ENCODE results near the gene MAST4. TPM values are rescaled to one million over a fixed set of nuclear protein-coding genes. Genes with fewer than 3 reads are reported as not detected.

Gene MAST4
- total RNA-seq, 2 experiments from 2014 or later = 27.7 to 28.8 TPM

- CTCF ChIA-PET = no interaction called here
- H3K27ac Mint-ChIP-seq = no peak overlapping the region
- H3K4me1 Mint-ChIP-seq (ENCODE audit: low read depth) = peaks cover 21% of the 10 kb centered on the region
- no peak overlapping the region for H3K4me3 Mint-ChIP-seq
- no peaks in the 10 kb centered on the region for H3K36me3 Mint-ChIP-seq (ENCODE audit: low read depth)
- intact Hi-C loops (cut with micrococcal nuclease) = no loop called here
- no peak for DNase-seq
- H3K27me3 Mint-ChIP-seq (ENCODE audit: low read depth) = no peaks in the 10 kb centered on the region
- H3K9me3 Mint-ChIP-seq = no peaks in the 10 kb centered on the region
Measured at GRCh38 chr5:67081261-67081660, 485.1 kb downstream of the MAST4 start.

GRCh38 chr5:67082941-67083340, 486.7 kb downstream of the MAST4 start:
- CTCF ChIA-PET = interaction anchor here (1.2 kb wide), 1 partner anchor 95 kb away, joined by 3 read pairs; no protein-coding TSS in a partner anchor
- Mint-ChIP-seq H3K27ac (no peak overlapping the region), H3K4me3 (no peak overlapping the region), H3K9me3 (no peaks in the 10 kb centered on the region), H3K4me1 (ENCODE audit: low read depth) (peaks cover 21% of the 10 kb centered on the region), H3K27me3 (ENCODE audit: low read depth) (no peaks in the 10 kb centered on the region), H3K36me3 (ENCODE audit: low read depth) (no peaks in the 10 kb centered on the region)
- DNase-seq = no peak
- intact Hi-C loops (cut with micrococcal nuclease) = no loop called here

GRCh38 chr5:67085616-67086015, 489.4 kb downstream of the MAST4 start:
- Mint-ChIP-seq H3K4me1 (ENCODE audit: low read depth) (peaks cover 21% of the 10 kb centered on the region), H3K27me3 (ENCODE audit: low read depth) (no peaks in the 10 kb centered on the region), H3K27ac (no peak overlapping the region), H3K9me3 (no peaks in the 10 kb centered on the region), H3K4me3 (no peak overlapping the region), H3K36me3 (ENCODE audit: low read depth) (peaks cover 1% of the 10 kb centered on the region)
- no peak for DNase-seq
- CTCF ChIA-PET = no interaction called here
- intact Hi-C loops (cut with micrococcal nuclease) = no loop called here

- no peak overlapping the region for H3K4me3 Mint-ChIP-seq
- CTCF ChIA-PET = no interaction called here
- intact Hi-C loops (cut with micrococcal nuclease) = no loop called here
Measured at GRCh38 chr5:67089200-67089725, 493.1 kb downstream of the MAST4 start.

GRCh38 chr5:67090040-67090439, 493.8 kb downstream of the MAST4 start:
- no peak overlapping the region for H3K4me3 Mint-ChIP-seq
- no peak overlapping the region for H3K27ac Mint-ChIP-seq
- CTCF ChIA-PET = interaction anchor here (0.7 kb wide), 1 partner anchor 171 kb away, joined by 3 read pairs; no protein-coding TSS in a partner anchor
- H3K27me3 Mint-ChIP-seq (ENCODE audit: low read depth) = no peaks in the 10 kb centered on the region
- H3K4me1 Mint-ChIP-seq (ENCODE audit: low read depth) = peaks cover 9% of the 10 kb centered on the region
- DNase-seq = no peak
- intact Hi-C loops (cut with micrococcal nuclease) = no loop called here
- no peaks in the 10 kb centered on the region for H3K9me3 Mint-ChIP-seq
- peaks cover 4% of the 10 kb centered on the region for H3K36me3 Mint-ChIP-seq (ENCODE audit: low read depth)

More at GRCh38 chr5:67089200-67089725, 493.1 kb downstream of the MAST4 start:
- Mint-ChIP-seq H3K27me3 (ENCODE audit: low read depth) (no peaks in the 10 kb centered on the region), H3K4me1 (ENCODE audit: low read depth) (peaks cover 10% of the 10 kb centered on the region), H3K36me3 (ENCODE audit: low read depth) (peaks cover 2% of the 10 kb centered on the region), H3K9me3 (no peaks in the 10 kb centered on the region), H3K27ac (no peak overlapping the region)
- no peak for DNase-seq

- intact Hi-C loops (cut with micrococcal nuclease) = no loop called here
- no peak for DNase-seq
- Mint-ChIP-seq H3K27ac (no peak overlapping the region), H3K36me3 (ENCODE audit: low read depth) (peaks cover 4% of the 10 kb centered on the region), H3K4me3 (no peak overlapping the region), H3K9me3 (no peaks in the 10 kb centered on the region), H3K27me3 (ENCODE audit: low read depth) (no peaks in the 10 kb centered on the region), H3K4me1 (ENCODE audit: low read depth) (peaks cover 4% of the 10 kb centered on the region)
- CTCF ChIA-PET = interaction anchor here (0.7 kb wide), 1 partner anchor 172 kb away, joined by 3 read pairs; no protein-coding TSS in a partner anchor
Measured at GRCh38 chr5:67090593-67090992, 494.4 kb downstream of the MAST4 start.

GRCh38 chr5:67092535-67092934, 496.3 kb downstream of the MAST4 start:
- CTCF ChIA-PET = no interaction called here
- intact Hi-C loops (cut with micrococcal nuclease) = no loop called here
- Mint-ChIP-seq H3K27ac (no peak overlapping the region), H3K36me3 (ENCODE audit: low read depth) (peaks cover 6% of the 10 kb centered on the region), H3K9me3 (no peaks in the 10 kb centered on the region), H3K4me3 (no peak overlapping the region), H3K4me1 (ENCODE audit: low read depth) (no peaks in the 10 kb centered on the region), H3K27me3 (ENCODE audit: low read depth) (no peaks in the 10 kb centered on the region)
- DNase-seq = no peak

- intact Hi-C loops (cut with micrococcal nuclease) = no loop called here
Measured at GRCh38 chr5:67093279-67093678, 497.1 kb downstream of the MAST4 start.

GRCh38 chr5:67094476-67095300, 498.5 kb downstream of the MAST4 start:
- peaks cover under 1% of the 10 kb centered on the region for H3K4me1 Mint-ChIP-seq (ENCODE audit: low read depth)
- H3K36me3 Mint-ChIP-seq (ENCODE audit: low read depth) = peaks cover 6% of the 10 kb centered on the region
- DNase-seq = no peak
- H3K27me3 Mint-ChIP-seq (ENCODE audit: low read depth) = no peaks in the 10 kb centered on the region
- no peak overlapping the region for H3K27ac Mint-ChIP-seq
- no peaks in the 10 kb centered on the region for H3K9me3 Mint-ChIP-seq
- intact Hi-C loops (cut with micrococcal nuclease) = no loop called here
- no peak overlapping the region for H3K4me3 Mint-ChIP-seq
- CTCF ChIA-PET = interaction anchor here (0.7 kb wide), 1 partner anchor 9 kb away, joined by 3 read pairs; no protein-coding TSS in a partner anchor

More at GRCh38 chr5:67093279-67093678, 497.1 kb downstream of the MAST4 start:
- Mint-ChIP-seq H3K36me3 (ENCODE audit: low read depth) (peaks cover 6% of the 10 kb centered on the region), H3K27me3 (ENCODE audit: low read depth) (no peaks in the 10 kb centered on the region), H3K9me3 (no peaks in the 10 kb centered on the region), H3K4me3 (no peak overlapping the region), H3K4me1 (ENCODE audit: low read depth) (no peaks in the 10 kb centered on the region), H3K27ac (no peak overlapping the region)
- CTCF ChIA-PET = no interaction called here
- DNase-seq = no peak

GRCh38 chr5:67095346-67096171, 499.4 kb downstream of the MAST4 start:
- peaks cover 7% of the 10 kb centered on the region for H3K4me1 Mint-ChIP-seq (ENCODE audit: low read depth)
- no peaks in the 10 kb centered on the region for H3K27me3 Mint-ChIP-seq (ENCODE audit: low read depth)
- DNase-seq = no peak
- no peaks in the 10 kb centered on the region for H3K9me3 Mint-ChIP-seq
- H3K36me3 Mint-ChIP-seq (ENCODE audit: low read depth) = peaks cover 6% of the 10 kb centered on the region
- H3K27ac Mint-ChIP-seq = no peak overlapping the region
- intact Hi-C loops (cut with micrococcal nuclease) = no loop called here
- CTCF ChIA-PET = no interaction called here
- H3K4me3 Mint-ChIP-seq = no peak overlapping the region

- intact Hi-C loops (cut with micrococcal nuclease) = no loop called here
- no peak for DNase-seq
- H3K27me3 Mint-ChIP-seq (ENCODE audit: low read depth) = no peaks in the 10 kb centered on the region
- peaks cover 7% of the 10 kb centered on the region for H3K4me1 Mint-ChIP-seq (ENCODE audit: low read depth)
- CTCF ChIA-PET = no interaction called here
- H3K27ac Mint-ChIP-seq = no peak overlapping the region
- no peak overlapping the region for H3K4me3 Mint-ChIP-seq
- no peaks in the 10 kb centered on the region for H3K9me3 Mint-ChIP-seq
- peaks cover 14% of the 10 kb centered on the region for H3K36me3 Mint-ChIP-seq (ENCODE audit: low read depth)
Measured at GRCh38 chr5:67098656-67099055, 502.5 kb downstream of the MAST4 start.

GRCh38 chr5:67100301-67100700, 504.1 kb downstream of the MAST4 start:
- H3K27me3 Mint-ChIP-seq (ENCODE audit: low read depth) = no peaks in the 10 kb centered on the region
- intact Hi-C loops (cut with micrococcal nuclease) = no loop called here
- H3K9me3 Mint-ChIP-seq = no peaks in the 10 kb centered on the region
- no peak for DNase-seq
- CTCF ChIA-PET = no interaction called here
- H3K4me3 Mint-ChIP-seq = no peak overlapping the region
- peaks cover 7% of the 10 kb centered on the region for H3K4me1 Mint-ChIP-seq (ENCODE audit: low read depth)
- no peak overlapping the region for H3K27ac Mint-ChIP-seq
- H3K36me3 Mint-ChIP-seq (ENCODE audit: low read depth) = peaks cover 15% of the 10 kb centered on the region

All from activated naive CD4-positive, alpha-beta T cell treated with anti-CD3 and anti-CD28 coated beads for 36 hours (primary cell).